H1 (cell line): ENCODE measurements around the gene IER5. TPM values are rescaled to one million over a fixed set of nuclear protein-coding genes. Genes with fewer than 3 reads are reported as not detected.

Experiments
- CTCF ChIA-PET: fragments of 300-600 bp; sonication (Branson Sonifier 250); formaldehyde crosslinking; loops from one replicate; lab custom pipeline; 2021; ENCODE audit not compliant: partially characterized antibody; lab: Charles Lee
- POLR2A ChIA-PET: fragments of 300-600 bp; sonication (Branson Sonifier 250); formaldehyde crosslinking; loops from one replicate; lab custom pipeline; 2021; ENCODE audit warnings: inconsistent platforms; ENCODE audit not compliant: partially characterized antibody; lab: Charles Lee
- DNase-seq, 2 experiments: peaks; one replicate each; pipeline versions ENCODE4 v3.0.0 to v3.0.0-alpha.2; 2010 to 2022; ENCODE audit warnings: low spot score in 2 of 2, low read depth in 1 of 2, mixed read lengths in 1 of 2
- FAIRE-seq: peaks from 2 replicates; lab custom pipeline; 2011; peaks lifted over from hg19 to GRCh38; lab: Jason Lieb, UNC
- H2AFZ ChIP-seq: 2 replicates; pipeline ENCODE4 v1.8.1; 2012; ENCODE audit warnings: low read length, inconsistent platforms
- H2AK5ac ChIP-seq: 2 replicates; pipeline ENCODE4 v1.6.1; 2013; ENCODE audit warnings: low read depth, low read length
- H2BK120ac ChIP-seq: replicated peaks from 2 replicates; pipeline ENCODE3; 2013; ENCODE audit warnings: low read depth, low read length, inconsistent platforms
- H2BK12ac ChIP-seq: 2 replicates; pipeline ENCODE4 v1.6.1; 2013; ENCODE audit warnings: low read depth, low read length
- H2BK15ac ChIP-seq: 2 replicates; pipeline ENCODE4 v1.6.1; 2013; ENCODE audit warnings: low read length
- H2BK20ac ChIP-seq: 2 replicates; pipeline ENCODE4 v1.6.1; 2013; ENCODE audit warnings: low read length
- H2BK5ac ChIP-seq: 2 replicates; pipeline ENCODE4 v1.6.1; 2013; ENCODE audit warnings: low read depth, low read length
- H3K14ac ChIP-seq: 2 replicates; pipeline ENCODE4 v1.6.1; 2013; ENCODE audit warnings: inconsistent platforms; ENCODE audit not compliant: insufficient read length
- H3K18ac ChIP-seq: 2 replicates; pipeline ENCODE4 v1.6.1; 2013; ENCODE audit warnings: low read length; ENCODE audit errors: extremely low read depth
- H3K23ac ChIP-seq: 2 replicates; pipeline ENCODE4 v1.6.1; 2013; ENCODE audit warnings: inconsistent platforms; ENCODE audit not compliant: insufficient read length
- H3K23me2 ChIP-seq: 2 replicates; pipeline ENCODE4 v1.6.1; 2013; ENCODE audit warnings: low read depth, low read length
- H3K27ac ChIP-seq: 2 replicates; pipeline ENCODE4 v1.6.1; 2011; ENCODE audit warnings: low read depth, low read length, inconsistent platforms
- H3K27me3 ChIP-seq, 4 experiments: replicated peaks in 1 of 4; 1 replicate in 1 of 4; 2 replicates in 3 of 4; pipeline versions ENCODE4 v1.6.1 to v1.8.1; 2011 to 2013; ENCODE audit warnings: low read length in 3 of 4, mild to moderate bottlenecking in 3 of 4, inconsistent platforms in 2 of 4, mixed read lengths in 2 of 4, moderate library complexity in 1 of 4; ENCODE audit not compliant: control insufficient read depth in 3 of 4, insufficient read depth in 3 of 4; ENCODE audit errors: extremely low read depth in 1 of 4
- H3K36me3 ChIP-seq, 4 experiments: 2 replicates each; pipeline versions ENCODE4 v1.6.1 to v1.8.1; 2011 to 2013; ENCODE audit warnings: mild to moderate bottlenecking in 4 of 4, low read length in 3 of 4, moderate library complexity in 2 of 4, control low read depth in 1 of 4, inconsistent platforms in 1 of 4; ENCODE audit not compliant: insufficient read depth in 4 of 4, control insufficient read depth in 2 of 4
- H3K4ac ChIP-seq: replicated peaks from 2 replicates; pipeline ENCODE3; 2013; ENCODE audit warnings: low read length, low read depth, mixed read lengths, inconsistent platforms; ENCODE audit not compliant: insufficient read length
- H3K4me1 ChIP-seq, 4 experiments: replicated peaks in 1 of 4; 1 replicate in 1 of 4; 2 replicates in 3 of 4; pipeline versions ENCODE4 v1.6.1 to v1.8.1; 2011 to 2013; ENCODE audit warnings: low read length in 3 of 4, inconsistent platforms in 2 of 4, mixed read lengths in 1 of 4; ENCODE audit not compliant: insufficient read depth in 4 of 4, control insufficient read depth in 3 of 4
- H3K4me2 ChIP-seq, 2 experiments: 2 replicates each; pipeline versions ENCODE4 v1.6.1 to v1.8.1; 2011 to 2013; ENCODE audit warnings: low read depth in 2 of 2, low read length in 2 of 2, control low read depth in 1 of 2, inconsistent platforms in 1 of 2, mild to moderate bottlenecking in 1 of 2; ENCODE audit not compliant: insufficient read depth in 1 of 2
- H3K4me3 ChIP-seq, 4 experiments: fragments of 200-600, 300-600 bp in 1 of 4; sonication (generic), shearing (Covaris generic), sonication (Bioruptor Twin) in 1 of 4; 2 replicates each; pipeline versions ENCODE4 v1.5.1 to v1.8.1; 2011 to 2016; ENCODE audit warnings: low read length in 4 of 4, low read depth in 3 of 4, control low read depth in 2 of 4, inconsistent platforms in 2 of 4, mild to moderate bottlenecking in 2 of 4, mixed read lengths in 1 of 4, moderate library complexity in 1 of 4; ENCODE audit not compliant: insufficient read depth in 2 of 4; ENCODE audit errors: extremely low read depth in 1 of 4
- H3K56ac ChIP-seq: replicated peaks from 2 replicates; pipeline ENCODE3; 2013; ENCODE audit warnings: low read depth, mild to moderate bottlenecking, mixed read lengths, low read length, inconsistent platforms; ENCODE audit not compliant: insufficient read length
- H3K79me1 ChIP-seq: 2 replicates; pipeline ENCODE4 v1.6.1; 2013; ENCODE audit warnings: low read depth, low read length, control low read depth
- H3K79me2 ChIP-seq, 2 experiments: 2 replicates each; pipeline versions ENCODE4 v1.6.1 to v1.8.1; 2012 to 2013; ENCODE audit warnings: low read length in 2 of 2, mild to moderate bottlenecking in 2 of 2, inconsistent platforms in 1 of 2; ENCODE audit not compliant: insufficient read depth in 2 of 2, control insufficient read depth in 1 of 2
- H3K9ac ChIP-seq, 4 experiments: replicated peaks in 1 of 4; 1 replicate in 1 of 4; 2 replicates in 3 of 4; pipeline versions ENCODE4 v1.6.1 to v1.8.1; 2011 to 2013; ENCODE audit warnings: low read depth in 3 of 4, low read length in 3 of 4, control low read depth in 2 of 4, mild to moderate bottlenecking in 2 of 4, moderate library complexity in 2 of 4, inconsistent platforms in 1 of 4; ENCODE audit errors: extremely low read depth in 1 of 4
- H3K9me3 ChIP-seq, 2 experiments: 2 replicates each; pipeline versions ENCODE4 v1.6.1 to v1.8.1; 2012 to 2013; ENCODE audit warnings: mild to moderate bottlenecking in 2 of 2, moderate library complexity in 2 of 2, control low read depth in 1 of 2, inconsistent platforms in 1 of 2, low read depth in 1 of 2, low read length in 1 of 2, mixed read lengths in 1 of 2; ENCODE audit not compliant: insufficient read depth in 2 of 2
- H4K20me1 ChIP-seq, 2 experiments: replicated peaks in 1 of 2; 2 replicates each; pipeline versions ENCODE3 to v1.8.1; 2011 to 2013; ENCODE audit warnings: inconsistent platforms in 2 of 2, low read length in 2 of 2, mild to moderate bottlenecking in 1 of 2; ENCODE audit not compliant: insufficient read depth in 2 of 2, control insufficient read depth in 1 of 2
- H4K5ac ChIP-seq: 2 replicates; pipeline ENCODE4 v1.6.1; 2013; ENCODE audit warnings: low read length, low read depth, mixed read lengths, inconsistent platforms; ENCODE audit not compliant: insufficient read length
- H4K8ac ChIP-seq: 2 replicates; pipeline ENCODE4 v1.8.0; 2013; ENCODE audit warnings: mild to moderate bottlenecking, moderate library complexity, low read length, inconsistent platforms; ENCODE audit not compliant: insufficient read depth; ENCODE audit errors: extremely low read depth
- H4K91ac ChIP-seq: replicated peaks from 2 replicates; pipeline ENCODE3; 2013; ENCODE audit warnings: low read length, mixed read lengths, inconsistent platforms; ENCODE audit not compliant: insufficient read length
- BRCA1 ChIP-seq: IDR thresholded peaks from 2 replicates; pipeline ENCODE4 v1.6.1; 2012; ENCODE audit warnings: low read depth, low read length, improper control_type of control experiment
- CBX5 ChIP-seq: fragments of 300-800, 300-1000 bp; sonication (generic); IDR thresholded peaks from 2 replicates; pipeline ENCODE4 v1.7.1; 2016; ENCODE audit warnings: antibody characterized with exemption, low read length, low read depth
- CTCF ChIP-seq, 3 experiments: IDR thresholded peaks; 1 replicate in 2 of 3; 2 replicates in 1 of 3; pipeline versions ENCODE4 v1.5.1 to v1.6.1; 2011; ENCODE audit warnings: low read length in 3 of 3, mild to moderate bottlenecking in 3 of 3, inconsistent platforms in 2 of 3, low read depth in 1 of 3, moderate library complexity in 1 of 3; ENCODE audit not compliant: insufficient read depth in 1 of 3; ENCODE audit errors: control extremely low read depth in 1 of 3
- GABPA ChIP-seq: IDR thresholded peaks from 2 replicates; pipeline ENCODE4 v1.6.1; 2011; ENCODE audit warnings: mild to moderate bottlenecking, low read length, moderate library complexity, borderline replicate concordance; ENCODE audit not compliant: insufficient read depth
- JUN ChIP-seq: IDR thresholded peaks from 2 replicates; pipeline ENCODE4 v1.6.1; 2011; ENCODE audit warnings: low read depth, mild to moderate bottlenecking, improper control_type of control experiment, low read length
- RBBP5 ChIP-seq: IDR thresholded peaks from 2 replicates; pipeline ENCODE4 v1.7.1; 2012; ENCODE audit warnings: low read depth, mild to moderate bottlenecking, inconsistent platforms, low read length, moderate library complexity, borderline replicate concordance
- RXRA ChIP-seq: IDR thresholded peaks from 2 replicates; pipeline ENCODE4 v1.6.1; 2011; ENCODE audit warnings: low read depth, mild to moderate bottlenecking, low read length, moderate library complexity; ENCODE audit not compliant: insufficient read depth
- SP1 ChIP-seq: IDR thresholded peaks from 2 replicates; pipeline ENCODE4 v1.6.1; 2011; ENCODE audit warnings: low read depth, low read length
- TAF7 ChIP-seq: optimal IDR thresholded peaks from 2 replicates; pipeline ENCODE3; 2011; ENCODE audit warnings: low read depth, mild to moderate bottlenecking, inconsistent platforms, low read length, moderate library complexity, borderline replicate concordance
- WGBS, 2 experiments: shearing (Covaris generic) in 1 of 2; methylation state at CpG; one replicate each; pipeline versions ENCODE4 v1.1.6 to v1.1.7; 2013 to 2015; ENCODE audit warnings: low lambda C conversion rate in 2 of 2, mixed read lengths in 2 of 2, inconsistent platforms in 1 of 2, low coverage in 1 of 2, missing lambda C conversion rate in 1 of 2; ENCODE audit not compliant: insufficient replicate concordance in 2 of 2, insufficient coverage in 1 of 2, insufficient read length in 1 of 2; ENCODE audit errors: extremely low coverage in 1 of 2, missing lambda C conversion rate in 1 of 2; 5-methylcytosine and 5-hydroxymethylcytosine counted together
- polyA plus RNA-seq, 7 experiments: library from polyadenylated mRNA; depleted of rRNA in 3 of 7; stranded (reverse) in 5 of 7; unstranded in 2 of 7; fragments of >200 nt in 5 of 7; fragments of 200-250 nt in 2 of 7; gene quantifications; 1 replicate in 5 of 7; 2 replicates in 1 of 7; 4 replicates in 1 of 7; pipeline versions ENCODE4 v1.2.1 to v1.2.3, GENCODE V29; 2011 to 2013; ENCODE audit warnings: missing spikeins in 2 of 7, mixed read lengths in 2 of 7
- total RNA-seq: library from RNA; stranded (reverse); fragmentation: NEBNext Ultra II Directional; extraction: Animal tissue kit (Norgen Biotek cat#: 25700); gene quantifications from 2 replicates; pipeline ENCODE4 v1.2.1, GENCODE V29; 2021

Gene IER5
- total and polyA plus RNA-seq, 2 of the 8 experiments (the other 6 are each of a cell fraction or from before 2014, with no cell fraction given): 3.5 to 7.7 TPM

GRCh38 chr1:181139631-181140061, 51.1 kb downstream of the IER5 start:
- H3K23ac ChIP-seq: no peak overlapping the region
- peak overlapping the region; percentile 29; the same call in 1 of the 2 replicates for H2BK15ac ChIP-seq
- H4K20me1 ChIP-seq: no peaks in the 10 kb centered on the region
- H2BK120ac ChIP-seq: no peak overlapping the region
- H4K8ac ChIP-seq: no peak overlapping the region
- TF ChIP-seq GABPA (no peak), CTCF (IDR thresholded peaks at IDR 0.05; ENCODE audit: control extremely low read depth in 1 of 3, insufficient read depth in 1 of 3, low read depth in 1 of 3, low read length in 3 of 3) (no peak), RBBP5 (no peak), RXRA (no peak), TAF7 (no peak), CBX5 (no peak), BRCA1 (no peak), JUN (no peak), SP1 (no peak)
- H3K27me3 ChIP-seq: peaks cover 0 to 2% (median under 1%) of the 10 kb centered on the region in 4 experiments; a peak in 1 of 7 replicates
- H3K79me1 ChIP-seq: no peaks in the 10 kb centered on the region
- H3K9me3 ChIP-seq: no peaks in the 10 kb centered on the region
- H4K5ac ChIP-seq: no peak overlapping the region
- no peak overlapping the region for H2AFZ ChIP-seq
- H3K4ac ChIP-seq: no peak overlapping the region
- H3K4me2 ChIP-seq: no peak overlapping the region
- DNase-seq (no peak), FAIRE-seq (no peak)
- ChIA-PET POLR2A (interaction anchor here (1.0 to 6.5 kb wide), 2 partner anchors 51 to 101 kb away, joined by 3 to 71 read pairs; partner anchors contain the start of gene IER5), CTCF (interaction anchor here (0.9 to 9.0 kb wide), 8 partner anchors 9 to 196 kb away, joined by 3 to 142 read pairs (median 6); partner anchors contain the start of gene MR1)
- 75% methylated on average over 5 of the region's 5 CpGs; no CpG with 5 or more reads in 1 of the 2 experiments for WGBS, 2 experiments
- H3K4me3 ChIP-seq: no peak overlapping the region
- H3K4me1 ChIP-seq: peaks cover 4 to 8% (median 7%) of the 10 kb centered on the region in 4 experiments; a peak in 6 of 7 replicates
- no peak overlapping the region for H2AK5ac ChIP-seq
- H3K79me2 ChIP-seq: no peaks in the 10 kb centered on the region
- no peaks in the 10 kb centered on the region for H3K36me3 ChIP-seq
- no peak overlapping the region for H4K91ac ChIP-seq
- H3K14ac ChIP-seq: no peak overlapping the region
- H3K9ac ChIP-seq: no peak overlapping the region
- H3K56ac ChIP-seq: no peak overlapping the region
- H3K27ac ChIP-seq: no peak overlapping the region
- 0 out of 2 replicates have a peak overlapping the region, but pooled peaks have one; percentile 27 for H2BK12ac ChIP-seq
- no peak overlapping the region for H2BK5ac ChIP-seq
- H3K23me2 ChIP-seq: peaks cover 7% of the 10 kb centered on the region; the same call in 1 of the 2 replicates
- H3K18ac ChIP-seq: no peak overlapping the region
- no peak overlapping the region for H2BK20ac ChIP-seq
